SK-N-SH (cell line): ENCODE measurements around the gene ENTHD1.

ENCODE experiments used
- CTCF ChIP-seq: fragments of 200-600 bp; sonication (generic); IDR thresholded peaks from 2 replicates; pipeline ENCODE4 v1.6.1; 2017; ENCODE audit warnings: antibody characterized with exemption, mild to moderate bottlenecking, moderate library complexity
- EP300 ChIP-seq, 2 experiments: IDR thresholded peaks; 2 replicates each; pipeline versions ENCODE4 v1.4.0 to v1.6.1; 2012; ENCODE audit warnings: borderline replicate concordance in 1 of 2, low read depth in 1 of 2, low read length in 1 of 2
- EZH2phosphoT487 ChIP-seq: fragments of 200-600 bp; sonication (generic); IDR thresholded peaks from 2 replicates; pipeline ENCODE4 v1.6.1; 2017; ENCODE audit warnings: low read depth, mixed run types, mild to moderate bottlenecking, antibody characterized with exemption, moderate library complexity, borderline replicate concordance
- FOSL2 ChIP-seq: IDR thresholded peaks from 2 replicates; pipeline ENCODE4 v1.4.0; 2012; ENCODE audit warnings: low read depth, mild to moderate bottlenecking, moderate library complexity, borderline replicate concordance
- MAX ChIP-seq: IDR thresholded peaks from 2 replicates; pipeline ENCODE4 v1.4.0; 2012; ENCODE audit warnings: low read depth
- REST ChIP-seq: IDR thresholded peaks from 2 replicates; pipeline ENCODE4 v1.6.1; 2012; ENCODE audit warnings: mild to moderate bottlenecking, low read depth, low read length, moderate library complexity
- SIN3A ChIP-seq: IDR thresholded peaks from 2 replicates; pipeline ENCODE4 v1.6.1; 2012; ENCODE audit warnings: low read depth, mild to moderate bottlenecking, low read length, moderate library complexity, borderline replicate concordance
- SMC3 ChIP-seq: IDR thresholded peaks from 2 replicates; pipeline ENCODE4 v1.6.1; 2012; ENCODE audit warnings: low read depth, low read length, improper control_type of control experiment
- TAF1 ChIP-seq: IDR thresholded peaks from 2 replicates; pipeline ENCODE4 v1.6.1; 2012; ENCODE audit warnings: low read depth, mild to moderate bottlenecking, low read length, moderate library complexity, borderline replicate concordance

GRCh38 chr22:39703928-39704639 lies 189.5 kb downstream of the ENTHD1 start:
- TF ChIP-seq CTCF (no peak), SMC3 (no peak), SIN3A (no peak), FOSL2 (no peak), EZH2phosphoT487 (no peak), EP300 (IDR thresholded peaks at IDR 0.05; ENCODE audit: borderline replicate concordance in 1 of 2, low read depth in 1 of 2, low read length in 1 of 2) (no peak), TAF1 (no peak), MAX (no peak), REST (no peak)
